Smooth muscle cell (in vitro differentiated cells): Measurements from ENCODE around the gene LGR5. TPM values are rescaled to one million over a fixed set of nuclear protein-coding genes. Genes with fewer than 3 reads are reported as not detected.

Experiments
- DNase-seq: peaks from one replicate; lab custom pipeline; 2025; ENCODE audit not compliant: unreplicated experiment; lab: John Stamatoyannopoulos, UW
- H2AFZ ChIP-seq: fragments of 200-600 bp; sonication (generic); 2 replicates; pipeline ENCODE4 v1.6.0; 2016; ENCODE audit warnings: antibody characterized with exemption, low read depth, mild to moderate bottlenecking
- H3F3A ChIP-seq: fragments of 200-600 bp; sonication (generic); 2 replicates; pipeline ENCODE4 v1.6.0; 2017; ENCODE audit warnings: antibody characterized with exemption, low read depth
- H3K27ac ChIP-seq: fragments of 200-600 bp; sonication (generic); 2 replicates; pipeline ENCODE4 v1.5.1; 2016; ENCODE audit warnings: low read depth, mild to moderate bottlenecking
- H3K27me3 ChIP-seq: fragments of 200-600 bp; sonication (generic); 2 replicates; pipeline ENCODE4 v1.6.1; 2016; ENCODE audit warnings: low read depth, mild to moderate bottlenecking
- H3K36me3 ChIP-seq: fragments of 200-600 bp; sonication (generic); 2 replicates; pipeline ENCODE4 v1.5.1; 2016; ENCODE audit warnings: low read depth
- H3K4me1 ChIP-seq: fragments of 200-600 bp; sonication (generic); 2 replicates; pipeline ENCODE4 v1.5.1; 2016; ENCODE audit warnings: low read depth
- H3K4me2 ChIP-seq: fragments of 200-600 bp; sonication (generic); 2 replicates; pipeline ENCODE4 v1.6.0; 2016; ENCODE audit warnings: mild to moderate bottlenecking
- H3K4me3 ChIP-seq: fragments of 200-600 bp; sonication (generic); 2 replicates; pipeline ENCODE4 v1.5.1; 2016; ENCODE audit warnings: mild to moderate bottlenecking
- H3K79me2 ChIP-seq: fragments of 200-600 bp; sonication (generic); 2 replicates; pipeline ENCODE4 v1.6.0; 2016; ENCODE audit warnings: low read depth, mild to moderate bottlenecking
- H3K9ac ChIP-seq: fragments of 200-600 bp; sonication (generic); 2 replicates; pipeline ENCODE4 v1.6.0; 2016; ENCODE audit warnings: low read depth
- H3K9me3 ChIP-seq: fragments of 200-600 bp; sonication (generic); replicated peaks from 2 replicates; pipeline ENCODE4 v1.5.1; 2016; ENCODE audit warnings: low read depth
- H4K20me1 ChIP-seq: fragments of 200-600 bp; sonication (generic); 2 replicates; pipeline ENCODE4 v1.6.0; 2016; ENCODE audit warnings: low read depth
- CTCF ChIP-seq: fragments of 200-600 bp; sonication (generic); IDR thresholded peaks from 2 replicates; pipeline ENCODE4 v1.5.1; 2017; ENCODE audit warnings: borderline replicate concordance, mild to moderate bottlenecking, antibody characterized with exemption; ENCODE audit not compliant: insufficient read depth, poor library complexity, severe bottlenecking
- WGBS: methylation state at CpG from one replicate; pipeline ENCODE4 v1.1.7; 2016; ENCODE audit warnings: low lambda C conversion rate; 5-methylcytosine and 5-hydroxymethylcytosine counted together
- polyA plus RNA-seq: library from polyadenylated mRNA; unstranded; fragments of >200 nt; fragmentation: Nextera tagmentation; extraction: Ambion mirVana; gene quantifications from 2 replicates; pipeline ENCODE4 v1.2.1, GENCODE V29; 2016
- total RNA-seq: library from RNA; depleted of rRNA; stranded (reverse); fragments of >200 nt; gene quantifications from 2 replicates; pipeline ENCODE4 v1.2.3, GENCODE V29; 2014

Gene LGR5
- total and polyA plus RNA-seq, 2 experiments from 2014 or later, result 0.30 to 0.54 TPM

DNA sequence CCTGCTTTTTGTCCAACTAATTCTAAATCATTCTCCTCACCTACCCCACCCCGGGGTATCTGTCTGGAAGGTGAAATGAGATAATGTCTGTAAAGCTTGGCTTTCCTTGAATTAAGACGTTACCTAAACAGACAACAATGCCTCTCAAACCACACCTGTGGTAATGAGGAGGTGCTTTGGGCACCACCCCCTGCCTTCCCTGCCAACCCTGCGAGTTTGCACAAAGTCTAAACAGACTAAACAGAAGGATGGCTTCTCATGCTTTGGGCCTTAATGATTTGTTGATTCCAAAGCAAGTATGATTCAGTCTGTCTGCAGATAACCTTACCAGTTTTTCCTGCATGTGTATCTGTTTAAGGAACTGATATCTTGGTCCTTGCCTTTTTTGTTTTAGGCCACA, 141.6 kb downstream of the LGR5 start:
- H3K9ac ChIP-seq, result peak overlapping the region; percentile 86
- H3F3A ChIP-seq, result no peaks in the 10 kb centered on the region
- H3K4me1 ChIP-seq, result no peaks in the 10 kb centered on the region
- no peaks in the 10 kb centered on the region for H3K79me2 ChIP-seq
- no peaks in the 10 kb centered on the region for H3K27me3 ChIP-seq
- 53% methylated on average over 3 of the region's 3 CpGs for WGBS
- peak overlapping the region; percentile 98 for H3K27ac ChIP-seq
- no peaks in the 10 kb centered on the region for H3K36me3 ChIP-seq
- no peak for DNase-seq
- no peaks in the 10 kb centered on the region for H4K20me1 ChIP-seq
- no peak overlapping the region for H2AFZ ChIP-seq
- no peaks in the 10 kb centered on the region for H3K9me3 ChIP-seq
- TF ChIP-seq CTCF, result no peak
- peak overlapping the region; percentile 31 for H3K4me2 ChIP-seq
- no peak overlapping the region for H3K4me3 ChIP-seq

- no peaks in the 10 kb centered on the region for H3K27me3 ChIP-seq
- no peak overlapping the region for H3K4me3 ChIP-seq
- no peaks in the 10 kb centered on the region for H3F3A ChIP-seq
- no peaks in the 10 kb centered on the region for H3K36me3 ChIP-seq
- no peak overlapping the region for H2AFZ ChIP-seq
- no peaks in the 10 kb centered on the region for H3K4me1 ChIP-seq
- H3K27ac ChIP-seq, result peak overlapping the region; percentile 98
- no peaks in the 10 kb centered on the region for H4K20me1 ChIP-seq
- WGBS, result 93% methylated on average over 2 of the region's 2 CpGs
- TF ChIP-seq CTCF, result no peak
- DNase-seq, result no peak
- no peaks in the 10 kb centered on the region for H3K79me2 ChIP-seq
- H3K9me3 ChIP-seq, result no peaks in the 10 kb centered on the region
- H3K4me2 ChIP-seq, result no peak overlapping the region
- no peak overlapping the region for H3K9ac ChIP-seq
These were observed 143.3 kb downstream of the LGR5 start for GRCh38 chr12:71582925-71583324.

GRCh38 chr12:71584356-71584755, 144.8 kb downstream of the LGR5 start:
- H3F3A ChIP-seq, result no peaks in the 10 kb centered on the region
- no peaks in the 10 kb centered on the region for H3K36me3 ChIP-seq
- no peaks in the 10 kb centered on the region for H3K79me2 ChIP-seq
- H3K9me3 ChIP-seq, result no peaks in the 10 kb centered on the region
- TF ChIP-seq CTCF, result no peak
- H3K4me1 ChIP-seq, result no peaks in the 10 kb centered on the region
- no peak for DNase-seq
- H3K4me3 ChIP-seq, result no peak overlapping the region
- no peak overlapping the region for H3K4me2 ChIP-seq
- no peaks in the 10 kb centered on the region for H3K27me3 ChIP-seq
- no peaks in the 10 kb centered on the region for H4K20me1 ChIP-seq
- no peak overlapping the region for H2AFZ ChIP-seq
- H3K9ac ChIP-seq, result no peak overlapping the region
- 66% methylated on average over 3 of the region's 3 CpGs for whole genome bisulfite sequencing
- H3K27ac ChIP-seq, result no peak overlapping the region

GRCh38 chr12:71585218-71585617, 145.6 kb downstream of the LGR5 start:
- Histone ChIP-seq H3K4me2 (no peak overlapping the region), H3K4me3 (no peak overlapping the region), H3K79me2 (no peaks in the 10 kb centered on the region), H3K9me3 (no peaks in the 10 kb centered on the region), H3K27me3 (no peaks in the 10 kb centered on the region), H3K4me1 (no peaks in the 10 kb centered on the region), H3K27ac (no peak overlapping the region), H3K9ac (no peak overlapping the region), H4K20me1 (no peaks in the 10 kb centered on the region), H3F3A (no peaks in the 10 kb centered on the region), H2AFZ (no peak overlapping the region), H3K36me3 (no peaks in the 10 kb centered on the region)
- DNase-seq, result no peak
- 60% methylated on average over 1 of the region's 1 CpG for WGBS
- TF ChIP-seq CTCF, result no peak
